Fibroblast of skin of right quadriceps (primary cell): Measurements from ENCODE around the gene RWDD4.
"Not testable (repeated sequence)": the region's sequence is repeated elsewhere in the genome, so short reads cannot be mapped to it uniquely, and the experiment has no call there.

ENCODE experiments used
- DNase-seq: peaks from one replicate; pipeline ENCODE4 v3.0.0-alpha.2; 2013

The RWDD4 gene

DNA sequence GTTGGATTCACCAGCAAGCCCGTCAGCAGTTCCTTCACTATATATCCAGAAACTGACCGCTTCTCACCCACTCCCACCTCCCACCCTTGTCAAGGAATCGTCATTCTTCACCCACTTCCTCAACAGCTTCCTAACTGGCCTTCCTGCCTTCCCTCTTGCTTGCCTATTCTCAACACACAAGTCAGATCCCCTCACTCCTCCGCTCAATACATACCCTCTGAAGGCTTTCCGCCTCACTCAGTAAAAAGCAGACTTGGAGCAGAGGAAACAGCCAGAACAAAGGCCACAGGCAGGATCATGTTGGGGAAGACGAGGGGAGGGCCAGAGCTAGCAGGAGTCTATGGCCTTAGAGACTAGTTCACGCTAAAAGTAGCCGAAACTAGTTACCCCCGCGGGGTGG lies 23.7 kb downstream of the RWDD4 start:
- no peak for DNase-seq

DNA sequence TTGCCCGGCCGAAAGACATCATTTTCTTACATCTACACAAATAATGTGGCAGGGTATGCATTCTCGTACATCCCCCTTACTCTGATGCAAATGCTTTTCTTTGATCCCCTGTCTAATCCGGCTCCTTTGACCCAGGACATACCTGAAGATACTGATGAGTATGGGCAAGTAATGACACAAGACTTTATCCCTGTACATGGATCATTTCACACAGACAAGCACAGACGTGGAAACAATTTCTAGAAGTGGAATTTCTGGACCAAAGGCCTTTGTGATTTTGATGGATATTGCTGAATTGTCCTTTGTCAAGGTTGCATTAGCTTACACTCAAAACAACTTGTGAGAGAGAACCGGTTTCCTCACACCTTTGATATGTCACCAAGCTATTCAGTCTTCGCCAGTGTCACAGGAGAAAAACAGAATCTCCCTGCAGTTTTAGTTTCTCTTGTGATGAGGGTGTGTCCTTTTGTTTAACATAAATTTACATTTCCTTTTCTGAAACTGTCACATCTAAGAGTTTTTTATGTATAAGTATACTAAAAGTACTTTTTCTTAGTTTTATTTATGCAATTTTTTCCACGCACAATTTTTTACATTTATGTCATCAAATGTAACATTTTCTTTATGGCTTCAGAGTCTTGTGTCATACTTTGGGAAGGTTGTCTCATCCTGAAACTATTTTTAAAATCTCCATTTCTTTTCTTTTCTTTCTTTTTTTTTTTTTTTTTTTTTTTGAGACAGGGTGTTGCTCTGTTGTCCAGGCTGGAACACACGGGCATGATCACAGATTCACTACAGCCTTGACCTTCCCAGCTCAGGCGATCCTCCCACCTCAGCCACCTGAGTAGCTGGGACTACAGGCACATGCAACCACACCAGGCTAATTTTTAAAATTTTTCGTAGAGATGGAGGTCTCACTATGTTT lies 25.2 kb downstream of the RWDD4 start:
- no peak for DNase-seq

DNA sequence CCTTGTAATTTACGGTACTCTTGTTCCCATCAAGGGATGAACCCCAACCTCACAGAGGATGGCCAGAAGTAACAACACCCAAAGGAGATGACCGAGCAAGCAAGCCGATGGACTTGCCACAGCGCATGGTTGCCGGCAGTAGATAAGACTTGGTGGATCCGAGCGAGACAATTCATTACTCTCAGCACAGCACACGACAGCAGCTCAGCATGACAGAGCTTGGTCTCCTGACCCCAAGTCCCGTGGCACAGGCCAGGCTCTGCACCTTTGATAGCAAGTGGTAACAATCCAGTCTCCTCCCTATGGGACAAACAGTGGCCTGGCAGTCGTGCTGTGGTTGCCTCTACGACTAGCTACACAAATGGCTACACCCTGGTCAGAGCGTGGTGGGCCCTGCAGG lies 26.3 kb downstream of the RWDD4 start:
- no peak for DNase-seq

DNA sequence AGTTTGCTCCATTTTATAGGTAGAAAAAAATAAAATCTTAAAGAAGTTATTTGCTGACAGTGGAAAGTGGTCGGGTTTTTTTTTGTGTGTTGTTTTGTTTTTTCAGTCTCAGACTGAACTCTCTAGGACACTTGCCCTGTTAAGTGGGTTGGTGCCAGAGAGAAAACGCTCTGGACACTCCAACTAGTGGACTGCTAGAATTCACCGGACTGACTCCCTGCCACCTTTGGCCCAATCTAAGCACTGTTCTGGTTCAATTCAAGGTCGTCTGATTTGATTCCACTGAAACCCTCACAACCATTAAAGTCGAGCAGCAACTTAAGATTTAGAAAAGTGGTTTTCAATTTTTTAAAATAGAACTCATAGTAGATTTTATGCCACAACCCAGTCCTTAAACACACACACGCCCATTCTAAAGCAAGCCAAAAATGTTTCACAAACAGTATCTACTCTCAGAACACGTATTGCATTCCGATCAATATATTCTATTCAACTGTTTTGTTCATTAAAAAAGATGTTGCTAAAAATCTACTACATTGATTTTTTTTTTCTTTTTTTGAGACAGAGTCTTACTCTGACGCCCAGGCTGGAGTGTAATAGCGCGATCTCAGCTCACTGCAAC lies 27.3 kb downstream of the RWDD4 start:
- no peak for DNase-seq

- no peak for DNase-seq
Measured at GRCh38 chr4:183627979-183628588, 30.9 kb downstream of the RWDD4 start.

- DNase-seq: not testable (repeated sequence)
Measured at GRCh38 chr4:183627286-183627685, 31.7 kb downstream of the RWDD4 start.

DNA sequence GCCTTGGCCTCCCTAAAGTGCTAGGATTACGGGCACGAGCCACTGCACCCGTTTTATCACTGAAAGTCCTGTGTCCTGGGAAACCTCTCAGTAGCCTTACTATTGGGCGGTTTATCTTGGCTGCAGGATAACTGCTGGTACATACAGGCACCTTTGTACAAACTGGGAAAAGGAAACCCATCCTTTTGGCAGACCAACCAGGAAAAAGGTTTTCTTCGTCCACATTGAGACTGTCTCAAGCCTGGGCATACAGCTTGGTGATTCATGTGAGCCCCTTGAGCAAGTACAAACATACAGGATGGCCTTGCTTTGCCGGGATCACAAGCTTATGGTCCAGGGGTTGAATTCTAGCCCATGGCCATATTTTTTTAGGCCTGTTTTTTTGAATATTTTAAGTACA lies 32.8 kb downstream of the RWDD4 start:
- DNase-seq: no peak

GRCh38 chr4:183624548-183624947 lies 34.4 kb downstream of the RWDD4 start:
- no peak for DNase-seq

DNA sequence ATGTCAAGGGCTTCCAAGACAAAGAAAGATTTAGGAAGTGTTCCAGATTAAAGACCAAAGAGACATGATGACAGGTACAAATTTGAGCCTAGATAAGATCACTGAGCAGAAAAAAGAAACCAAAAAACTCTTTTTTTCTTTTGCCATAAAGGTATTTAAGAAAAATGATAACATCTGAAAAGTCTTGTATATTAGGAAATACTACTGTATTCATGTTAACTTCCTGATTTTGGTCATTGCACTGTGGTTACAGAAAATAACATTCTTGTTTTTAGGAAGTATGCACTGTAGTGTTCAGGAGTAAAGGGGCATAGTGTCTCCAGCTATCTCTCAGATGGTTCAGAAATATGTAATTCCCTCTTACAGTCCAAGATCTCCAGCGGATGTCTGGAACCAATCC lies 37.1 kb downstream of the RWDD4 start:
- no peak for DNase-seq

DNA sequence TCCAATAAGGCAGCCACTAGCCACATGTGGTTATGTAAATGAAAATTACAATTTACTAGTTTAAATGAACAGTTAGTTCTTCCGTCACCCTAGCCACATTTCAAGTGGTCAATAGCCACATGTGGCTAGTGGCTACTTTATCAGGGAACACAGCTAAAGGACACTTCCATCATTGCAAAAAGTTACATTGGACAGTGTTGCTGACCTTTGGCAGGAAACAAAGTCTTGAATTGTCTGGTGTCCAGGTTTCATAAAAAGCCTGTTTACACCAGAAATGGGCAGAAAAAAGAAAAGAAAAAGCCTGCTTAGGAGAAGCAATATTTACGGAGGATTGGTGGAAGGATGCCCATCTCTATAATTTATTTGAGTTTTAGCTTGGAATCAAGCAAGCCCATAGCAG lies 38.6 kb downstream of the RWDD4 start:
- no peak for DNase-seq

GRCh38 chr4:183618681-183619080 lies 40.3 kb downstream of the RWDD4 start:
- DNase-seq: no peak

- DNase-seq: no peak
Measured at GRCh38 chr4:183617075-183617474, 41.9 kb downstream of the RWDD4 start.

GRCh38 chr4:183612329-183613250 lies 46.4 kb downstream of the RWDD4 start:
- DNase-seq: no peak

GRCh38 chr4:183611210-183611830 lies 47.7 kb downstream of the RWDD4 start:
- no peak for DNase-seq

GRCh38 chr4:183610613-183611012 lies 48.4 kb downstream of the RWDD4 start:
- DNase-seq: no peak

- peak; percentile 32 for DNase-seq
Measured at GRCh38 chr4:183610033-183610432, 49.0 kb downstream of the RWDD4 start.

GRCh38 chr4:183609151-183609550 lies 49.8 kb downstream of the RWDD4 start:
- DNase-seq: no peak

GRCh38 chr4:183607894-183608293 lies 51.1 kb downstream of the RWDD4 start:
- DNase-seq: no peak

- DNase-seq: peak; percentile 7
Measured at GRCh38 chr4:183602557-183603027, 56.4 kb downstream of the RWDD4 start.

- no peak for DNase-seq
Measured at GRCh38 chr4:183601381-183601780, 57.6 kb downstream of the RWDD4 start.

- no peak for DNase-seq
Measured at GRCh38 chr4:183600189-183600685, 58.7 kb downstream of the RWDD4 start.

DNA sequence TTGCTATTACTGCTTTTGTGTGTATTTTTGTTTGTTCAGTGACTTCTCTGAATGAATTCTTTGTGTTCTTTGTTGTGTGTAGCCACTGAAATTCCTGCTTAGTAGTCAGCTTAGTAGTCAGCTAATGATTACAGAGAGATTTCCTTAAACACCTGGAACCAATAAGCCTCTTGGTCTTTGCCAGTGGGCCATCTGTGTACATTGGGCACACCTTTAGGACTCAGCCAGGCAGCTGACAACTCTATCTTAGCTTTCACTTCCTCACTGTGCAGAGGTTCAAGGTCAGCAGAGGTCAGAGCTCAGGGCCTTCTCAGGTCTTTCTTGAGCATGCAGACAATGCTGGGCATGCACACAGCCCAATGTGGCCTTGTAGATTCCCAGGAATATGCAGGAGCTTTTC lies 59.3 kb downstream of the RWDD4 start:
- no peak for DNase-seq
